ENCODE data around the gene RTN4R.

RTN4R gene

DNA sequence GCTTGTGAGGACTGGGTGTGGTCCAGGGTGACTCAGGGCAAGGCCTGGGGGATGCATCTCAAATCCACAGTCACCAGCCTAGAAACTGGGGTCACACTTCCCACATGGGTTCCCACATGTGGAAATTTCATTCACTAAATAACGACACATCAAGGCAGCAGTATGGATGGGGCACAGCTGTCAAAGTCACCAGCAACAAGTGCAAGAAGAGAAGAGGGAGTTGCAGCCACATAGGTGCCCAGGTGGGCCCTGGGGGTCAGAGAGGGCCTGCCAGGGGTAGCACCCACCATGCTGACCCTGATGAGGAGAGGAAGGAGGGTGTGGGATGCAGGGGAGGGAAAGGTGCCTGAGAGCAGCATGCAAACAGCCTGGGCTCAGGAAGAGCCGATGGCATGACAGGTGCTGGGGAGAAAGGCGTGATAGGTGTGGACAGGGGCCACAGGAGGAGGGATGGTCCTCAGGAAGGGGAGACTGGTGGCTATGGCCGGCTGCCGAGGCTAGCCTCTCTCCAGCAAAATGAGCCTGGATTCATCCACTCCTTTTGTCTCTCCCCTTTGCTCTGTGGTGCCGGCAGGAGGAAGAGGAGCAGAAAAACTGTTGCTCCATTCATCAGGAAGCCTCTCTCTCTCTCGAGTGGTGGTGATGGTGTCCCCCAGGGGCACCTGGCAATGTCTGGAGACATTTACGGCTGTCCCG, 29.4 kb upstream of the RTN4R start:
- no peak for DNase-seq (ENCODE audit: low spot score)
- H3K27ac ChIP-seq: no peak overlapping the region
- TF ChIP-seq, protein P1, sequence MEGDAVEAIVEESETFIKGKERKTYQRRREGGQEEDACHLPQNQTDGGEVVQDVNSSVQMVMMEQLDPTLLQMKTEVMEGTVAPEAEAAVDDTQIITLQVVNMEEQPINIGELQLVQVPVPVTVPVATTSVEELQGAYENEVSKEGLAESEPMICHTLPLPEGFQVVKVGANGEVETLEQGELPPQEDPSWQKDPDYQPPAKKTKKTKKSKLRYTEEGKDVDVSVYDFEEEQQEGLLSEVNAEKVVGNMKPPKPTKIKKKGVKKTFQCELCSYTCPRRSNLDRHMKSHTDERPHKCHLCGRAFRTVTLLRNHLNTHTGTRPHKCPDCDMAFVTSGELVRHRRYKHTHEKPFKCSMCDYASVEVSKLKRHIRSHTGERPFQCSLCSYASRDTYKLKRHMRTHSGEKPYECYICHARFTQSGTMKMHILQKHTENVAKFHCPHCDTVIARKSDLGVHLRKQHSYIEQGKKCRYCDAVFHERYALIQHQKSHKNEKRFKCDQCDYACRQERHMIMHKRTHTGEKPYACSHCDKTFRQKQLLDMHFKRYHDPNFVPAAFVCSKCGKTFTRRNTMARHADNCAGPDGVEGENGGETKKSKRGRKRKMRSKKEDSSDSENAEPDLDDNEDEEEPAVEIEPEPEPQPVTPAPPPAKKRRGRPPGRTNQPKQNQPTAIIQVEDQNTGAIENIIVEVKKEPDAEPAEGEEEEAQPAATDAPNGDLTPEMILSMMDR (IDR thresholded peaks at IDR 0.05): no peak
- no peak overlapping the region for H3K4me3 ChIP-seq

DNA sequence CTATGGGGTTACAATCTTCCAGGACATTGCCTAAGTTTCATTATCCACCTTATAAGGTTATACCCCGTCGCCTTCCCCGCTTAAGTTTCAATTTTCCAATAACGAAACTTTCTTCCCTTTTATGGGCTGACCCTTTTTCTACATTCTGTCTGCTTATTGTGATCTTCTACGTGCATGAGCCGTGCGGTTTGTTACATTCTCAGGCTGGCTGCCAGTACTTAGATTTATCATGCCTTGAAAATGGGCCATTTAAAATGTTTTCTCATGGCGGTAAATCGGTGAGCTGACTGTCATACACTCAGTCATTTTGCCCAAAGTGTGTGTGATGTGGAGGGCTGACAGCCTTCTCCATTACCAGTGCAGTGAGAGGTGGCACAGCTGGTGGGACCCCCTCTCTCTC, 28.5 kb upstream of the RTN4R start:
- TF ChIP-seq, protein P1 (IDR thresholded peaks at IDR 0.05): no peak

DNA sequence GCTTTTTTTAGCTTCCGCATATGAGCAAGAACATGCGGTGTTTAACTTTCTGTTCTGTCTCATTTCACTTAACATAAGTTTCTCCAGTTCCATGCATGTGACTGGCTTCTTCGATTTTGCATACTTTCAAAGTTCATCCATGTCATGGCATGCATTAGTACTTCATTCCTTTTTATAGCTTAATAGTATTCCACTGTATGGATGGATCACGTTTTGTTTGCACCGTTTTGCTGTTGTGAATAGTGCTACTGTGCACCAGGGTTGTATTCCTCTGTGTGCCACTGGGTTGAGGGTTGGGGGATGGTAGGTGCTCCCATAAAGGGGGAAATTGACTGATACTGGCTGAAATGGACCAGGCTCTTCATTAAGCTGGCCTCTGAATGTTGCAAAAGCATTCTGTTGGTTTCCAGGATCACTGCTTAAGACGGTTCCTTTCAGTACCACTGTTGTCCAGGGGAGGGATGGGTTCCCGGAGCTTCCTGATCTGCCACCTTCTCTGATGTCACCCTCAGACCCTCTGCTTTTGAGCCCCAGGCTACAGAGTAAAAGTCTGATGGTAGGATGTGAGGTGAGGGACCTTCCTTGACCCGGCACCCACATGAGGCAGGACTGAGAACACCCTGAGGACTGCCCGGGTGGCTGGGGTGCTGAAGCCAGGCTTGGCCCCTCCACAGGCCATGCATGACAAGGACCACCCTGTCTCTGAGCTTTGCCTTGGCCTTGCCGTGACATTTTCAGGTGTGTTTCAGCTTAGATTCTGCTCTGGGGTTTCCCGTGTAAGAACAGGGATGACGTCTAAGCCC, 27.3 kb upstream of the RTN4R start:
- H3K4me3 ChIP-seq: no peak overlapping the region
- TF ChIP-seq, protein P1 (IDR thresholded peaks at IDR 0.05): no peak
- no peak for DNase-seq (ENCODE audit: low spot score)
- no peak overlapping the region for H3K27ac ChIP-seq

More for the DNA sequence above, 28.5 kb upstream of the RTN4R start:
- Histone ChIP-seq H3K27ac (no peak overlapping the region), H3K4me3 (no peak overlapping the region)
- DNase-seq (ENCODE audit: low spot score): no peak

DNA sequence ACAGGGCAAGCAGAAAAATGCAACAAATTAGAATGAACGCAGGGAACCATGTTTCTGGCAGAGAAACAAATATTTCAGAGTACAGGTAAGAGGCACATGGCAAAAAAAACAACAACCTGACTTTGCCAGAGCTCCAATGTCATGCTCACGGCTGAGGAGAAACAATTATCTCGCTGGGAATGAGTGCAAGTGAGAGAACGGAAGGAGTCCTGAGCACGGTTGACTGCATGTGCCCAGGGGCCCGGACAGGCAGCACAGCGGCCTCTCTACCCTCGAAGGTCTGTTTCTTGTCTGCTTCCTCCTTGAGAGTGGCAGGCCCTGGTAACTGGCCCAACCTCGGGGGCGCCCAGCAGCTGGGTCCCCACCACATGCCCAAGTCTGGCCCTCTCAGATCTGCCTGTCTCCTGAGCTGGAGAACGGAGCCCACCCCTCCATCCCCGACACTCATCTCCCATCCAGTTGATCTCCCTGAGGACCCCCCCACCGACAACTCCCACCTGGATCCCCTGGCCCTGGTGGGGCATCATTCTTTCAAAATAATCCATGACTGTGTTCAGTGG, 24.6 kb upstream of the RTN4R start:
- H3K27ac ChIP-seq: no peak overlapping the region
- TF ChIP-seq, protein P1 (IDR thresholded peaks at IDR 0.05): no peak
- no peak for DNase-seq (ENCODE audit: low spot score)
- no peak overlapping the region for H3K4me3 ChIP-seq

DNA sequence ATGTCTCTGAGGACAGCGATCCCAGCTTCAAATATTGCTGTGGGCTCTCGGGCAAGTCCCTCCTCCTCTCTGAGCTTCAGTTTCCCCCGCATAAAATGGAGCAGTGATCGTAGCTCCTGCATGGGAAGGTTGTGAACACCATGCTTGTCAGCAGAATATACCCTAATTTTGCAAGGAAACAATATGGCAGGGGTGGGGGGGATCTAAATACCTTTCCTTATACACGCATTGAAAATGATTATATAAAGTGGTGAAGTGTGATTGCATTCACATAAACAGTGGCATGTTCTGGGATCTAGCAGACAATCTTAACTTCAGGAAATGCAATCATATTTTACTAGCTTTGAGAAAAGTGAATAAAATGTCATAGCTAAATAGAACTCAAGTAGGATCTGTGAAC, 24.0 kb upstream of the RTN4R start:
- Histone ChIP-seq H3K4me3 (no peak overlapping the region), H3K27ac (no peak overlapping the region)
- no peak for DNase-seq (ENCODE audit: low spot score)
- TF ChIP-seq, protein P1 (IDR thresholded peaks at IDR 0.05): no peak

DNA sequence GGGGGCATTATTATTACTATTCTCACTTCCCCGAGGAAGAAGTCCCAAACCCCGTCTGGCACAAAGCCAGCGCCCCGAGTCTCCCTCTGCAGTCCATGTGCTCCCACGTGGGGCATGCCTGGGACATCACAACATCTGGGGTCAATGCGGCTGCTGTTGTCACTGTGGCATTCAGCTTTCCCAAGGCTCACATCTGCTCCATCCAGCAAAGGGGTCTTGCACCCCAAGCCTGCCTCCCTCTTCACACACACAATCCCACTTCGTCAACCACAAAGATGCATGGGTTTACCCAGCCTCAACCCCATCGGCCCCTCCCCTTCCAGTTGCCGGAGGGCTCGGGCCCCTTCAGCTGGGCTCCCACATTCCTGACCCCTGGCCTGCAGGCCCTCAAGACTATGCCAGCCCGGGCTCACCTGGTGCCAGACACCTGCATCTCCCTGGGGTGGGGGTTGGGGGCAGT, 23.5 kb upstream of the RTN4R start:
- TF ChIP-seq, protein P1 (IDR thresholded peaks at IDR 0.05): no peak
- no peak overlapping the region for H3K27ac ChIP-seq
- DNase-seq (ENCODE audit: low spot score): no peak
- no peak overlapping the region for H3K4me3 ChIP-seq

Data from coronary artery (tissue), 2 donors.